Right cardiac atrium (tissue), 5 donors: ENCODE measurements around the gene FKBP15. TPM values are rescaled to one million over a fixed set of nuclear protein-coding genes. Genes with fewer than 3 reads are reported as not detected.

Experiments used
- ATAC-seq, 2 donors: fragments of 200-7000 bp; cut with Tn5 transposase; one replicate each; pipeline versions ENCODE4 v1.8.0 to v1.9.1; 2020; ENCODE audit warnings: moderate library complexity in 2 of 2, mild to moderate bottlenecking in 1 of 2
- DNase-seq, 3 donors: peaks; one replicate each; pipeline ENCODE4 v3.0.0-alpha.2; 2020
- H3K27ac ChIP-seq: one replicate; pipeline ENCODE4 v1.5.1; 2013; ENCODE audit warnings: mild to moderate bottlenecking, low read length, control low read depth, moderate library complexity
- H3K27me3 ChIP-seq: one replicate; pipeline ENCODE4 v1.6.1; 2013; ENCODE audit not compliant: control insufficient read depth, insufficient read depth
- H3K4me1 ChIP-seq: one replicate; pipeline ENCODE4 v1.6.1; 2013; ENCODE audit warnings: low read length; ENCODE audit not compliant: control insufficient read depth, insufficient read depth
- H3K4me3 ChIP-seq: one replicate; pipeline ENCODE4 v1.5.1; 2013; ENCODE audit warnings: low read length, control low read depth
- H3K9me3 ChIP-seq: one replicate; pipeline ENCODE4 v1.6.1; 2013; ENCODE audit warnings: low read length; ENCODE audit not compliant: control insufficient read depth
- WGBS: extraction: QIAGEN DNeasy Blood & Tissue Kit; methylation state at CpG from one replicate; pipeline ENCODE4 v1.1.7; 2013; 5-methylcytosine and 5-hydroxymethylcytosine counted together
- intact Hi-C, 4 donors: fragments of 100-400 bp; cut with DNase I; formaldehyde crosslinking; loops; one replicate each; pipeline versions ENCODE4 v1.11.0 to v1.14.0; 2022 to 2023
- polyA plus RNA-seq: library from polyadenylated mRNA; stranded (reverse); fragments of 200-250 nt; gene quantifications from one replicate; pipeline ENCODE4 v1.2.3, GENCODE V29; 2013
- total RNA-seq, 4 donors: library from RNA; stranded (reverse); fragmentation: NEBNext Ultra II Directional; extraction: Animal tissue kit (Norgen Biotek cat#: 25700); gene quantifications; one replicate each; pipeline ENCODE4 v1.2.1, GENCODE V29; 2021
- donor health status: healthy with polysubstance abuse.
- donor health status: DM: no; HTN: yes; CAD: no.
- donor health status: DM: no; HTN: no; CAD: no.
- donor health status: DM: no; HTN: yes; CAD: no; lungs with severe emphysema.
- donor health status: DM: yes; HTN: yes; CAD: no.

Gene FKBP15
- total and polyA plus RNA-seq, 5 donors, result 11.0 to 21.2 (median 19.9) TPM

GRCh38 chr9:113210815-113211214 is 10.3 kb downstream of the FKBP15 start:
- H3K4me1 ChIP-seq, result no peaks in the 10 kb centered on the region
- ATAC-seq (no peak), DNase-seq (no peak)
- no peak overlapping the region for H3K27ac ChIP-seq
- H3K27me3 ChIP-seq, result no peaks in the 10 kb centered on the region
- WGBS, result 92% methylated on average over 10 of the region's 10 CpGs
- no peaks in the 10 kb centered on the region for H3K9me3 ChIP-seq
- H3K4me3 ChIP-seq, result no peak overlapping the region
- intact Hi-C loops, result no loop called here

DNA sequence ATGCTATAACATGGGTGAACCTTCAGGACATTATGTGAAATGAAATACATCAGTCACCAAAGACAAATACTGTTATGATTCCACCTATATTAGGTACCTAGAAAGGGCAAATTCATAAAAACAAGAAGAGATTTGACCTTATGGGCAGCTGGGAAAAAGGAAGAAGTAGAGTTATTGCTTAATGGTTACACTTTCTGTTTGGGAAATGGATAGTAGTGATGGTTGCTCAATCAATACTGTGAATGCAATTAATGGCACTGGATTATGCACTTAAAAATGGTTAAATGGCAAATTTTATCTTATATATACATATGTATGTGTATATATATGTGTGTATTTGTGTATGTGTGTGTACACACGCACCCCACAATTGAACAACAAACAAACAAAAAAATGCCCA is 15.2 kb downstream of the FKBP15 start:
- Histone ChIP-seq H3K9me3 (no peaks in the 10 kb centered on the region), H3K4me3 (no peak overlapping the region), H3K27me3 (no peaks in the 10 kb centered on the region), H3K27ac (no peak overlapping the region), H3K4me1 (no peaks in the 10 kb centered on the region)
- ATAC-seq, result no peak
- intact Hi-C loops, result no loop called here
- no peak for DNase-seq
- WGBS, result 91% methylated on average over 1 of the region's 1 CpG

- Histone ChIP-seq H3K9me3 (no peaks in the 10 kb centered on the region), H3K4me3 (no peak overlapping the region), H3K4me1 (no peaks in the 10 kb centered on the region), H3K27ac (no peak overlapping the region), H3K27me3 (no peaks in the 10 kb centered on the region)
- 89% methylated on average over 2 of the region's 2 CpGs for WGBS
- ATAC-seq, result no peak
- intact Hi-C loops, result no loop called here
- DNase-seq, result no peak
These were observed 15.6 kb downstream of the FKBP15 start for GRCh38 chr9:113205432-113205831.

GRCh38 chr9:113199683-113200329 is 21.3 kb downstream of the FKBP15 start:
- Histone ChIP-seq H3K9me3 (no peaks in the 10 kb centered on the region), H3K27ac (no peak overlapping the region), H3K4me3 (no peak overlapping the region), H3K4me1 (no peaks in the 10 kb centered on the region), H3K27me3 (no peaks in the 10 kb centered on the region)
- DNase-seq (no peak), ATAC-seq (no peak)
- intact Hi-C loops, result no loop called here
- 82% methylated on average over 4 of the region's 4 CpGs for WGBS

DNA sequence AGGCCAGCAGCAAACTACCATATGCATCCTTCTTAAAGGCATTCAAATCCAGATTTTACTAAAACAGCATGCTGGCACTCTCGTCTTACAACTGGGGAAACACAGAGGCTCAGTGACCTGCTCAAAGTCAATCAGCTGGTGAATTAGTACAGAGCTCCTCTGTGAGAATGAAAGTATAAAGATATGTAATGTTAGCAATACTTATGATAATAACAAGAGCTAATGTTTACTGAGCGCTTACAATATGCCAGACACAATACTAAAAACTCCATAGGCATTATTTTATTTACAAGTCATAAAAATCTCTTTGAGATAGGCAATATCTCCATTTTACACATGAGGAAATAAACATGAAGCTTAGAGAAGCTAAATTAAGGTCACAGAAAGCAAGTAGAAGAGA is 28.6 kb downstream of the FKBP15 start:
- Histone ChIP-seq H3K27me3 (no peaks in the 10 kb centered on the region), H3K9me3 (no peaks in the 10 kb centered on the region), H3K4me3 (no peak overlapping the region), H3K27ac (no peak overlapping the region), H3K4me1 (no peaks in the 10 kb centered on the region)
- ATAC-seq (no peak), DNase-seq (no peak)
- WGBS, result 68% methylated on average over 2 of the region's 2 CpGs
- intact Hi-C loops, result no loop called here

DNA sequence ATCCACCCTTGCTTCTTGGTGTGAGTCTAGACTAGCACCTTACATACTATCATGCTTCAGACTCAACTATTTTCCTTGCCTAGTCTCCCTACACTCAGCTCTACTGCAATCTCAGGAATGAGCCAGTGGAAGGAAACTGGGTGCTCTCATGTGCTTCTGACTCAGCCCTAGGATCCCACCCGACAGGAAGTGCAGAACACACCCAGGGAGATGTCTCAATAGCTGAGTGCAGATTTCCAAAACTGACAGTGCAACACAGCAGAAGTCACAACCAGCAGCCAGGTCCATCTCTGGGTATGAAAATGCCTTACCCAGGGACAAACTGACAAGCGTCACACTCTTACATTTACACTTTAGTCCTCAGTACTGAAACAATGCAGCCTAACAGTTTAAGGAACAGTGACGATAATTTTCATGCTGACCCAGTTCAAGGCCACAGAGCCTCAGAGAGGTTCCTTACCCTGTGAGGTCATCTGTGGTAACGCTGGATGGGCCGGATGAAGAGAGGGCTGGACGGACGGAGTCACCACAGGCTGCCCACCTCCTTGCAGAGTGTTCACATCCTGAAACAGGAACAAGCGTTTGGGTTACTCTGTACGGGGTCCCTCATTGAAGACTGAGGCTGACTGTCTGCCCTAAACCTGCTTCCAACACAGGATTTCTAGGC is 33.0 kb downstream of the FKBP15 start:
- no peaks in the 10 kb centered on the region for H3K4me1 ChIP-seq
- no peaks in the 10 kb centered on the region for H3K27me3 ChIP-seq
- no peak overlapping the region for H3K4me3 ChIP-seq
- DNase-seq (peak in 2 of 3 donors; percentile 45 to 61), ATAC-seq (peak; percentile 93 to 97)
- intact Hi-C loops, result no loop called here
- H3K27ac ChIP-seq, result no peak overlapping the region
- WGBS, result 79% methylated on average over 9 of the region's 9 CpGs
- H3K9me3 ChIP-seq, result no peaks in the 10 kb centered on the region

GRCh38 chr9:113186137-113186755 is 34.8 kb downstream of the FKBP15 start:
- no peak for ATAC-seq
- Histone ChIP-seq H3K27ac (no peak overlapping the region), H3K4me3 (no peak overlapping the region), H3K9me3 (no peaks in the 10 kb centered on the region), H3K27me3 (no peaks in the 10 kb centered on the region), H3K4me1 (no peaks in the 10 kb centered on the region)
- 96% methylated on average over 7 of the region's 7 CpGs for WGBS
- no peak for DNase-seq
- intact Hi-C loops, result no loop called here

DNA sequence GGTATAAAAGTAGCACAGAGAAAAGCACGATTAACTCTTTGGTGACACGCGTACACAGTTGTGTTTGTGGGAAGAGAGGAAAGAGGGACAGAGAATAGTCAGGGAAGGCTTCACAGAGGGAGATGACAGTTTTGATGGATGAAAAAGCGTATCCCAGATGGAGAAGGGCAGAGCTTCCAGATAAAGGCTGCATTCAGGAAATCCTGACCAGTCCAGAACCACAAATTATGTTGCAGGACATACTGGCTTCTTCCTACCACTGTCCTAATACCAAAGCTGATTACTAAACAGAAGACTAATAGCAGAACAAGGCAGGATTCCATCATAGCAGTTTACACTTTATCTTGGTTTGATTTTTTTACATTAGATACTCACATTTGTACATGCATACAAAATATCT is 35.8 kb downstream of the FKBP15 start:
- ATAC-seq (no peak), DNase-seq (no peak)
- WGBS, result 81% methylated on average over 4 of the region's 4 CpGs
- no peaks in the 10 kb centered on the region for H3K9me3 ChIP-seq
- intact Hi-C loops, result no loop called here
- H3K27ac ChIP-seq, result no peak overlapping the region
- no peaks in the 10 kb centered on the region for H3K4me1 ChIP-seq
- no peaks in the 10 kb centered on the region for H3K27me3 ChIP-seq
- no peak overlapping the region for H3K4me3 ChIP-seq

DNA sequence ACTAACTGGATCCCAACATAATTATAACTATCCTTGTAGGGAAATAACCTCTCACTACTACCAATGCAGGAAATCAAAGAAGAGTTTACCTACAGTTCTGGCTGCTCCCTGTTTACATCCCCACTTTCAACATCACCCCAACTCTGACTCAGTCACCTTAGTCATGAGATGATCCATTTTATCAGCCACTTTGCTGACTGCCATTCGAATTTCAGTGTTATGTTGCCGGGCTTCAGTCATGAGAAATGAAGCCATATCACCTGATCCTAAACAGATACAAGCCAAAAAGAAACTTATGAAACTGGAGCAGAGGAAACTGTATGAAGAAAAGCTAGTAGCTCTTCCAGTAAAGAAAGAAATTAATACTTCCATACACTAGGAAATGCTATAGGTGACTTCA is 36.5 kb downstream of the FKBP15 start:
- no peak for DNase-seq
- no peak overlapping the region for H3K4me3 ChIP-seq
- no peaks in the 10 kb centered on the region for H3K4me1 ChIP-seq
- ATAC-seq, result no peak
- no peaks in the 10 kb centered on the region for H3K27me3 ChIP-seq
- H3K9me3 ChIP-seq, result no peaks in the 10 kb centered on the region
- 87% methylated on average over 2 of the region's 2 CpGs for WGBS
- no peak overlapping the region for H3K27ac ChIP-seq
- intact Hi-C loops, result no loop called here

- 87% methylated on average over 2 of the region's 2 CpGs for WGBS
- Histone ChIP-seq H3K27me3 (no peaks in the 10 kb centered on the region), H3K27ac (no peak overlapping the region), H3K4me1 (no peaks in the 10 kb centered on the region), H3K4me3 (no peak overlapping the region), H3K9me3 (no peaks in the 10 kb centered on the region)
- DNase-seq (no peak), ATAC-seq (no peak)
- intact Hi-C loops, result no loop called here
These were observed 37.1 kb downstream of the FKBP15 start for GRCh38 chr9:113183956-113184488.

- Histone ChIP-seq H3K27me3 (no peaks in the 10 kb centered on the region), H3K9me3 (no peaks in the 10 kb centered on the region), H3K27ac (no peak overlapping the region), H3K4me3 (no peak overlapping the region), H3K4me1 (no peaks in the 10 kb centered on the region)
- DNase-seq (no peak), ATAC-seq (no peak)
- intact Hi-C loops, result no loop called here
These were observed 39.9 kb downstream of the FKBP15 start for GRCh38 chr9:113181165-113181564.
